Muscle of back (tissue), 13 donors: ENCODE measurements around the gene PITPNM2. TPM values are rescaled to one million over a fixed set of nuclear protein-coding genes. Genes with fewer than 3 reads are reported as not detected.
A peak's percentile ranks its signal among the peaks of the same experiment; 100 is the strongest.

Experiments
- DNase-seq, 3 donors: peaks; one replicate each; pipeline versions ENCODE4 v3.0.0 to v3.0.0-alpha.2; 2013
- long read RNA-seq, 9 donors: transcript quantifications; one replicate each; lab custom pipeline, GENCODE V29; 2026
- polyA plus RNA-seq, 10 donors: library from polyadenylated mRNA; unstranded; fragments of 120-200 nt; gene quantifications; one replicate each; pipeline ENCODE4 v1.2.1, GENCODE V29; 2013; ENCODE audit not compliant: insufficient read length in 10 of 10

The PITPNM2 gene
- 1 to 10 TPM; 3.4 to 6.7 (median 5.6) TPM for polyA plus RNA-seq
- long read RNA-seq, donor 1, partial matches to known transcripts: 0 of 1 reads
- long read RNA-seq, donor 1, other reads (novel, unspliced or antisense): 0 of 1 reads
- long read RNA-seq, donor 2: 0 reads
- long read RNA-seq, donor 3: 0 reads
- long read RNA-seq, donor 4: 0 reads
- long read RNA-seq, donor 5, partial matches to known transcripts: 0 of 1 reads
- long read RNA-seq, donor 5, other reads (novel, unspliced or antisense): 0 of 1 reads
- long read RNA-seq, donor 6, partial matches to known transcripts: 0 of 1 reads
- long read RNA-seq, donor 6, other reads (novel, unspliced or antisense): 0 of 1 reads
- long read RNA-seq, donor 7: 0 reads
- long read RNA-seq, donor 8: 0 reads
- long read RNA-seq, donor 9: 0 reads

- peak in 2 of 3 donors; percentile 60 to 75 for DNase-seq
These were observed at the start of gene PITPNM2 for GRCh38 chr12:123150744-123151456. Gene PITPNM2, minus strand, starts transcription at chr12:123151090. Its CDS starts 116,500 bp downstream, at chr12:123034590.

- DNase-seq: no peak
These were observed 49.5 kb upstream of the PITPNM2 start for GRCh38 chr12:123200414-123200813.

GRCh38 chr12:123199936-123200335 lies 49.0 kb upstream of the PITPNM2 start:
- peak in 2 of 3 donors; percentile 3 to 9 for DNase-seq

GRCh38 chr12:123187637-123188036 lies 36.7 kb upstream of the PITPNM2 start:
- no peak for DNase-seq

- DNase-seq: no peak
These were observed 29.3 kb upstream of the PITPNM2 start for GRCh38 chr12:123180171-123180570.

GRCh38 chr12:123171967-123172366 lies 21.1 kb upstream of the PITPNM2 start:
- DNase-seq: no peak

- no peak for DNase-seq
These were observed 16.4 kb upstream of the PITPNM2 start for GRCh38 chr12:123167329-123167728.

- DNase-seq: no peak
These were observed 14.6 kb upstream of the PITPNM2 start for GRCh38 chr12:123165537-123165936.

GRCh38 chr12:123164710-123165261 lies 13.9 kb upstream of the PITPNM2 start:
- DNase-seq: no peak

GRCh38 chr12:123164222-123164621 lies 13.3 kb upstream of the PITPNM2 start:
- no peak for DNase-seq

- DNase-seq: no peak
These were observed 12.3 kb upstream of the PITPNM2 start for GRCh38 chr12:123163227-123163626.

- DNase-seq: no peak
These were observed 10.1 kb upstream of the PITPNM2 start for GRCh38 chr12:123160801-123161487.

- DNase-seq: no peak
These were observed 3.0 kb upstream of the PITPNM2 start for GRCh38 chr12:123153906-123154305.

- no peak for DNase-seq
These were observed 1.9 kb upstream of the PITPNM2 start for GRCh38 chr12:123152833-123153232.

- DNase-seq: peak in 1 of 3 donors; percentile 22
These were observed 866 bp upstream of the PITPNM2 start for GRCh38 chr12:123151457-123152454.

- DNase-seq: peak in 2 of 3 donors; percentile 38 to 59
These were observed 581 bp downstream of the PITPNM2 start for GRCh38 chr12:123150275-123150743.

- DNase-seq: peak in 1 of 3 donors; percentile 18
These were observed 1.2 kb downstream of the PITPNM2 start for GRCh38 chr12:123149501-123150274.

- peak in 1 of 3 donors; percentile 22 for DNase-seq
These were observed 1.8 kb downstream of the PITPNM2 start for GRCh38 chr12:123149088-123149487.

- no peak for DNase-seq
These were observed 2.2 kb downstream of the PITPNM2 start for GRCh38 chr12:123148655-123149054.

GRCh38 chr12:123148223-123148622 lies 2.7 kb downstream of the PITPNM2 start:
- DNase-seq: no peak
